H1 (cell line): ENCODE measurements around the gene EIF2S2.

Experiments used
- CEBPB ChIP-seq: IDR thresholded peaks from 2 replicates; pipeline ENCODE4 v1.6.1; 2012; ENCODE audit warnings: low read depth, low read length
- KDM1A ChIP-seq: fragments of 200-600, 300-600 bp; sonication (generic); IDR thresholded peaks from 2 replicates; pipeline ENCODE4 v1.7.1; 2016; ENCODE audit warnings: mild to moderate bottlenecking, low read length, borderline replicate concordance
- POLR2A ChIP-seq, 2 experiments: IDR thresholded peaks; 1 replicate in 1 of 2; 2 replicates in 1 of 2; pipeline ENCODE4 v1.6.1; 2011; ENCODE audit warnings: low read depth in 2 of 2, low read length in 2 of 2, mild to moderate bottlenecking in 2 of 2; ENCODE audit errors: control extremely low read depth in 1 of 2
- SIRT6 ChIP-seq: IDR thresholded peaks from one replicate; pipeline ENCODE4 v1.7.1; 2012; ENCODE audit warnings: low read length, inconsistent platforms
- SRF ChIP-seq: IDR thresholded peaks from 2 replicates; pipeline ENCODE4 v1.6.1; 2011; ENCODE audit warnings: mild to moderate bottlenecking, low read depth, low read length, moderate library complexity
- TF ChIP-seq, protein P1 (sequence below), 3 experiments: IDR thresholded peaks; 1 replicate in 2 of 3; 2 replicates in 1 of 3; pipeline versions ENCODE4 v1.5.1 to v1.6.1; 2011; ENCODE audit warnings: low read length in 3 of 3, mild to moderate bottlenecking in 3 of 3, inconsistent platforms in 2 of 3, low read depth in 1 of 3, moderate library complexity in 1 of 3; ENCODE audit not compliant: insufficient read depth in 1 of 3; ENCODE audit errors: control extremely low read depth in 1 of 3
- TF ChIP-seq, protein P2 (sequence below): IDR thresholded peaks from 2 replicates; pipeline ENCODE4 v1.6.1; 2012; ENCODE audit warnings: inconsistent platforms

DNA sequence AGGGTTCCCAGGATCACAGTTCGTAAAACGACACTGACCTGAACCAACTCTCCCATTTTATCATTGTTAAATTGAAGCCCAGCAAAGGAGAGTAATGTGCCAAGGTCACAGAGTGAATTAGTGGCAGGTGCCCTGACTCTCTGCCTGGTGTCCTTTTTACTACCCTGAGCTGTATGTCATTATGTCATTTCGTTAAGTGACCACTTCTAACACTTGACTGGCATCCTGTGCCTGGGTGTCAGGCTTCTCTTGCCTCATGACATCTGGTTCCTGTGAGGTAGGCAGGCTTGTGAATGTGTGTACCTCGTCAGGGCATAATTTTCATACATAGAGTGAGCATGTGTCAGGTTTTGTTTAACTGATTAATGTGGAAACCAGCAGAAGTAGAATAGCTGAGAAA lies 69.8 kb downstream of the EIF2S2 start:
- no peak for TF ChIP-seq KDM1A
- TF ChIP-seq POLR2A (IDR thresholded peaks at IDR 0.05; ENCODE audit: control extremely low read depth in 1 of 2, low read depth in 2 of 2, low read length in 2 of 2), result no peak
- TF ChIP-seq, protein P1, sequence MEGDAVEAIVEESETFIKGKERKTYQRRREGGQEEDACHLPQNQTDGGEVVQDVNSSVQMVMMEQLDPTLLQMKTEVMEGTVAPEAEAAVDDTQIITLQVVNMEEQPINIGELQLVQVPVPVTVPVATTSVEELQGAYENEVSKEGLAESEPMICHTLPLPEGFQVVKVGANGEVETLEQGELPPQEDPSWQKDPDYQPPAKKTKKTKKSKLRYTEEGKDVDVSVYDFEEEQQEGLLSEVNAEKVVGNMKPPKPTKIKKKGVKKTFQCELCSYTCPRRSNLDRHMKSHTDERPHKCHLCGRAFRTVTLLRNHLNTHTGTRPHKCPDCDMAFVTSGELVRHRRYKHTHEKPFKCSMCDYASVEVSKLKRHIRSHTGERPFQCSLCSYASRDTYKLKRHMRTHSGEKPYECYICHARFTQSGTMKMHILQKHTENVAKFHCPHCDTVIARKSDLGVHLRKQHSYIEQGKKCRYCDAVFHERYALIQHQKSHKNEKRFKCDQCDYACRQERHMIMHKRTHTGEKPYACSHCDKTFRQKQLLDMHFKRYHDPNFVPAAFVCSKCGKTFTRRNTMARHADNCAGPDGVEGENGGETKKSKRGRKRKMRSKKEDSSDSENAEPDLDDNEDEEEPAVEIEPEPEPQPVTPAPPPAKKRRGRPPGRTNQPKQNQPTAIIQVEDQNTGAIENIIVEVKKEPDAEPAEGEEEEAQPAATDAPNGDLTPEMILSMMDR (IDR thresholded peaks at IDR 0.05; ENCODE audit: control extremely low read depth in 1 of 3, insufficient read depth in 1 of 3, low read depth in 1 of 3, low read length in 3 of 3), result no peak
- no peak for TF ChIP-seq CEBPB
- no peak for TF ChIP-seq SRF
- TF ChIP-seq SIRT6, result no peak
- TF ChIP-seq, protein P2, sequence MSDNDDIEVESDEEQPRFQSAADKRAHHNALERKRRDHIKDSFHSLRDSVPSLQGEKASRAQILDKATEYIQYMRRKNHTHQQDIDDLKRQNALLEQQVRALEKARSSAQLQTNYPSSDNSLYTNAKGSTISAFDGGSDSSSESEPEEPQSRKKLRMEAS, result no peak
